Gastroesophageal sphincter (tissue), 3 donors: ENCODE measurements around the gene CES3.

ENCODE experiments used
- CTCF ChIP-seq, 4 experiments: fragments of 200-600 bp in 2 of 4; fragments of 450-650 bp in 2 of 4; sonication (generic) in 1 of 4; IDR thresholded peaks; one replicate each; pipeline ENCODE4 v1.5.1; 2017 to 2019; ENCODE audit warnings: antibody characterized with exemption in 4 of 4, mild to moderate bottlenecking in 2 of 4, moderate library complexity in 2 of 4
- POLR2A ChIP-seq, 2 donors: fragments of 450-650 bp; IDR thresholded peaks; one replicate each; pipeline ENCODE4 v1.6.1; 2017; ENCODE audit warnings: antibody characterized with exemption in 2 of 2, mild to moderate bottlenecking in 2 of 2, moderate library complexity in 1 of 2
- POLR2AphosphoS5 ChIP-seq: sonication (generic); formaldehyde crosslinking; IDR thresholded peaks from one replicate; pipeline ENCODE4 v1.6.1; 2017; ENCODE audit warnings: antibody characterized with exemption

GRCh38 chr16:66920924-66921680 is 40.0 kb upstream of the CES3 start:
- TF ChIP-seq CTCF (IDR thresholded peaks at IDR 0.05) (no peak), POLR2AphosphoS5 (no peak), POLR2A (IDR thresholded peaks at IDR 0.05) (no peak)
